Fibroblast of the aortic adventitia (primary cell): Measurements from ENCODE around the gene SLC1A2. TPM values are rescaled to one million over a fixed set of nuclear protein-coding genes. Genes with fewer than 3 reads are reported as not detected.

Experiments used
- DNase-seq: peaks from one replicate; pipeline ENCODE4 v3.0.0-alpha.2; 2010; ENCODE audit warnings: low read depth
- H3K4me3 ChIP-seq: 2 replicates; pipeline ENCODE4 v1.5.1; 2011; ENCODE audit warnings: low read depth, mild to moderate bottlenecking, control low read depth, low read length, moderate library complexity
- total RNA-seq: library from RNA; depleted of rRNA; stranded (reverse); fragments of >200 nt; gene quantifications from 2 replicates; pipeline ENCODE4 v1.2.3, GENCODE V29; 2012; ENCODE audit warnings: low replicate concordance
- TF ChIP-seq, protein P1 (sequence below): IDR thresholded peaks from 2 replicates; pipeline ENCODE4 v1.5.1; 2011; ENCODE audit warnings: mild to moderate bottlenecking, low read length, control low read depth, inconsistent platforms; ENCODE audit not compliant: insufficient read depth

The SLC1A2 gene
- total RNA-seq, 1 donor: 23.6 TPM

DNA sequence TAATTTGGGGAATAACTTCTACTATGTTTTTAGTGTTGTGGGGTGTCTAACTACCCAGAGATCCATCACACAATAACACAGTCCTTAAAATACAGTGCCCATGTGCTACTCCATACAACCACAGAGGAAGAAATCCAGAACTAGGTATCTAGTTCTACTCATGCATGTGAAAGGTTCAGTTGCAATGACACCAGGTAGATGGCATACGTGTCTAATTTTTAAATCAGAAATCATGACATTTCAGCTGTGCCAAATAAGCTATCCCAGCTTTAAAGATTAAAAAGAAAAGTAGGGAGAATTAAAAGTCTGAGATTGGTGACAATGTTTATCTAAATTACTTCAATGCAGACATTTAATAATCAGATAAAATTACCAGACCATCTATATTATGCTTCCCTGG lies 158.2 kb downstream of the SLC1A2 start:
- no peak overlapping the region for H3K4me3 ChIP-seq
- no peak for DNase-seq
- TF ChIP-seq, protein P1, sequence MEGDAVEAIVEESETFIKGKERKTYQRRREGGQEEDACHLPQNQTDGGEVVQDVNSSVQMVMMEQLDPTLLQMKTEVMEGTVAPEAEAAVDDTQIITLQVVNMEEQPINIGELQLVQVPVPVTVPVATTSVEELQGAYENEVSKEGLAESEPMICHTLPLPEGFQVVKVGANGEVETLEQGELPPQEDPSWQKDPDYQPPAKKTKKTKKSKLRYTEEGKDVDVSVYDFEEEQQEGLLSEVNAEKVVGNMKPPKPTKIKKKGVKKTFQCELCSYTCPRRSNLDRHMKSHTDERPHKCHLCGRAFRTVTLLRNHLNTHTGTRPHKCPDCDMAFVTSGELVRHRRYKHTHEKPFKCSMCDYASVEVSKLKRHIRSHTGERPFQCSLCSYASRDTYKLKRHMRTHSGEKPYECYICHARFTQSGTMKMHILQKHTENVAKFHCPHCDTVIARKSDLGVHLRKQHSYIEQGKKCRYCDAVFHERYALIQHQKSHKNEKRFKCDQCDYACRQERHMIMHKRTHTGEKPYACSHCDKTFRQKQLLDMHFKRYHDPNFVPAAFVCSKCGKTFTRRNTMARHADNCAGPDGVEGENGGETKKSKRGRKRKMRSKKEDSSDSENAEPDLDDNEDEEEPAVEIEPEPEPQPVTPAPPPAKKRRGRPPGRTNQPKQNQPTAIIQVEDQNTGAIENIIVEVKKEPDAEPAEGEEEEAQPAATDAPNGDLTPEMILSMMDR: no peak

DNA sequence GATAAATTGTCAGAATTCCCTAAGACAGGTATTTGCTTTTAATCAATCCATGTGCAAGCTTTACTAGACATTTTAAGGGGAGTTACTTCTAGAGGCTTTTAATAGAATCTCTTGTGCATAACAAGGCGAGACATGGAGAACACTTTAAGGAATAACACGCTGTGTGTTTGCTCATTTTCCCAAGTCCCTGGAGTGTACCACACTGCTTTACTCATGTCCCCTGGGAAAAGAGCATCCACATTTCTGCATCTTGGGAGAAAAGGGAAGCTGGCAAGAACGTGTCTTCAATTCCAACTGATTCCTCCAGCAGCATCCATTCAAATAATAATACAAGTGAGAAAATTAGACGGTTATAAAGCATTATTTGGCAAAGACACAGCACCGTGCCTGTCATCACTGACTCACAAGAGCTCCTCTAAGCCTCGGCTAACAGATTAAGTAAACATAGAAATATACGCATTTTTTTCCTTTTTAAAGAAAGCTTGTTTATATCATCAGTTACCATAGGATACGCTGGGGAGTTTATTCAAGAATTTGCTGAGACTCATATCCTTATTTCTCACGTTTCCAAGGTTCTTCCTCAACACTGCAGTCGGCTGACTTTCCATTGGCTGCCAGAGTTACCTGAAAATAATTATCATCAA lies 158.9 kb downstream of the SLC1A2 start:
- DNase-seq: peak; percentile 81
- no peak overlapping the region for H3K4me3 ChIP-seq
- TF ChIP-seq, protein P1: no peak

DNA sequence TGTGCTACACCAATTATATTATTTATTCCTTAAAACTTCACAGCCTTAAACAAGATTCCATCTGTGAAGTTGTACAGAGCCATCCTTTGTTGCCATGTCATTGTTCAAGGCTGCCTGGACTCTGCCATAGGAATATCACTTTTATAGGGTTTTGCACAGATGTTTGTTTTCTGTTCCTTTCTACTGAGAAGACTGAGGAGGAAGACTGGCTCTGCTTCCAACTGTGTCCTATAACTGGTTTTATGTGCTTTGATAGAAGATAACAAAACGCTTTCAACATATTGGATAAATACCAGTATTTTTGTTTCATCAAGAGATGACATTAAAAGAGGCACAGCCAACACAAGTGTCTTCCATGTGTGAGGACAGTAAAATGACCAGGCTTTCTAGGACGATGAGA lies 159.8 kb downstream of the SLC1A2 start:
- DNase-seq: no peak
- no peak overlapping the region for H3K4me3 ChIP-seq
- TF ChIP-seq, protein P1: no peak

DNA sequence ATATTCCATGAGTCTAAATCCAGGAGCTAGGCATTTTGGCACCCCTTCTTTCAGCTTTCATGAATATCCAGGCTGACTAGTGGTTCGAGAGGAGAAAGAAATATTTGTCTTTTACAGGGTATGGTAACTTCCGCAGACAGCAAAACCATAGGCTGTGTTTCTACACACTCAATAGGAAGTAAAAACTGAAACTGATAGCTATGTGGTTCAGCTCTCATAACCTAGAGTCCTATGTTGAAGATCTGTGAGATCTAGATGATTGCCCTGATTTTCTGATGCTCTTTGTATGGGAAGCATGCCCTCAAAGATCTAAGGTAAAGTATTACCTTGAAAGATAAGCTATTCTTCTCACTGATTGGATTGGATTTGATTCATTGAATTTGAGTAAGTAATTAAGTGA lies 162.1 kb downstream of the SLC1A2 start:
- no peak overlapping the region for H3K4me3 ChIP-seq
- TF ChIP-seq, protein P1: no peak

DNA sequence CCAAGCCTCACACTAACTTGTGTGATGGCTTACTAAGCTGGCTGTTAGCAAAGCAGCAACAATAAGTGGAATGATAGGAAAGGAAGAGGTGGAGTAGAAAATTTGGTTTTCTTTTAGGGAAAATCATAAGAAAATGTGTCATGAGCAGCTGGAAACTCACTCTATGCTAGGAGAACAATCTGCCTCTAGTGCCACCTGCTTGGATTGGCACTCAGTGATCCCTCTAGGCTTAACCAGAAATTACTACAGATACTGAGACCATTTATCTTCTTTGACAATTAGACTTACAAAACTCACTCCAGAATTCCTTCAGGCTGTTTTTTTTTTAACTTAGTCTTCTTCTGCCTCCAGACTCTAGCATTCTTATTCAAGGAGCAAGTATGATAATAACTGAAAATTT lies 163.1 kb downstream of the SLC1A2 start:
- DNase-seq: peak; percentile 54
- no peak overlapping the region for H3K4me3 ChIP-seq
- TF ChIP-seq, protein P1: no peak

More for the DNA sequence above, 162.1 kb downstream of the SLC1A2 start:
- DNase-seq: no peak

DNA sequence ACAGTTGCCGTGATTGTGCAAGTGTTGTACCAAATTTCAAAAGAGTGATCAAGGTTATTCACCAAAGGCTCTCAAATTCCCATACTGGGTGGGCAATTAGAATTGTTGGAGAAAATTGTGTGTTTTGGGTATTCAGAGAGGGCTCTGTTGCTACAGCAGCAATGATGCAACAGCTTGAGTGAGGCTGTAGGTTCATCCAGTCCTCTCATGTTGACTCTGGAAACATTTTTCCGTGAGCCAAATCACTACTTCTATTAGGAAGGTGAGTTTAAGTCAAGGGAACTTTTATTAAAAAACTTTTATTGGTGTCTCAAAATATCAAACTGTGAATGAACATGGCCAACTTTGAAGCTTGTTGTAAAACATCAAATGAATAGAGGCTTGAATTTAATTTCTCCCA lies 163.8 kb downstream of the SLC1A2 start:
- DNase-seq: no peak
- TF ChIP-seq, protein P1: no peak

DNA sequence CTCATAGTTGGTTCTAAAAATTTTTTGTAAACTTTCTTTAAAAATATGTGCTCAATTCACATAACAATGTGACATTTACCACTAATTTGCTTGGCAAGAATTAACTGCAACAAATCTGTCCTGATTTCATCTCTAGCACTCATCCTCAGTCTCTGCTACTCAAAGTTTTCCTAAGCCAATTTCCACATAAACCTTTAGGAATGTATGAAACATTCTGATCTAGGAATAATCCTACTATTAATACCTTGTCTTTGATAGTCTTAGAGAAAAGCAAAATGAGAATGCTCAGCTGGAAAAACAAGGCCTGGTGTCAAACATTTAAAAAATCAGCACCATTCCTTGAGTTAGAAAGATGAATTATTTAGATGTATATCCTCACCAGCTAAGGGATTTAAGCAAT lies 166.1 kb downstream of the SLC1A2 start:
- no peak overlapping the region for H3K4me3 ChIP-seq
- peak; percentile 51 for DNase-seq
- TF ChIP-seq, protein P1: no peak

More for the DNA sequence above, 163.8 kb downstream of the SLC1A2 start:
- no peak overlapping the region for H3K4me3 ChIP-seq
